Measurements from ENCODE around the gene CTNND2.

GRCh38 chr5:11853140-11853539 is 51.1 kb downstream of the CTNND2 start:
- no peak for TF ChIP-seq CTCF (IDR thresholded peaks at IDR 0.05)
- no peak for TF ChIP-seq POLR2A (IDR thresholded peaks at IDR 0.05)

All from thyroid gland (tissue), 4 donors.